GM18870 (cell line): Measurements from ENCODE around the gene POU6F2.
"Not testable (repeated sequence)": the region's sequence is repeated elsewhere in the genome, so short reads cannot be mapped to it uniquely, and the experiment has no call there.

Source experiments
- ATAC-seq: cut with Tn5 transposase; IDR thresholded peaks from one replicate; pipeline ENCODE4 v1.9.1; 2021; ENCODE audit warnings: moderate library complexity; ENCODE audit not compliant: unreplicated experiment

Gene POU6F2

GRCh38 chr7:38978491-38978890 lies 782 bp downstream of the POU6F2 start:
- ATAC-seq: no peak

GRCh38 chr7:38992203-38992602 lies 14.5 kb downstream of the POU6F2 start:
- no peak for ATAC-seq

GRCh38 chr7:39001595-39001994 lies 23.9 kb downstream of the POU6F2 start:
- no peak for ATAC-seq

- ATAC-seq: no peak
Observed at GRCh38 chr7:39002755-39003154, 25.0 kb downstream of the POU6F2 start.

- no peak for ATAC-seq
Observed at GRCh38 chr7:39005036-39005435, 27.3 kb downstream of the POU6F2 start.

GRCh38 chr7:39005461-39005860 lies 27.8 kb downstream of the POU6F2 start:
- ATAC-seq: no peak

- ATAC-seq: not testable (repeated sequence)
Observed at GRCh38 chr7:39013049-39013939, 35.6 kb downstream of the POU6F2 start.

- no peak for ATAC-seq
Observed at GRCh38 chr7:39016609-39017008, 38.9 kb downstream of the POU6F2 start.

- no peak for ATAC-seq
Observed at GRCh38 chr7:39017369-39017915, 39.7 kb downstream of the POU6F2 start.

- ATAC-seq: no peak
Observed at GRCh38 chr7:39022796-39023195, 45.1 kb downstream of the POU6F2 start.

- no peak for ATAC-seq
Observed at GRCh38 chr7:39027491-39027890, 49.8 kb downstream of the POU6F2 start.

- no peak for ATAC-seq
Observed at GRCh38 chr7:39033885-39034624, 56.3 kb downstream of the POU6F2 start.

GRCh38 chr7:39035156-39035555 lies 57.4 kb downstream of the POU6F2 start:
- ATAC-seq: no peak

- no peak for ATAC-seq
Observed at GRCh38 chr7:39035903-39036302, 58.2 kb downstream of the POU6F2 start.

- no peak for ATAC-seq
Observed at GRCh38 chr7:39042670-39043069, 65.0 kb downstream of the POU6F2 start.

- no peak for ATAC-seq
Observed at GRCh38 chr7:39043531-39043930, 65.8 kb downstream of the POU6F2 start.

GRCh38 chr7:39044489-39044888 lies 66.8 kb downstream of the POU6F2 start:
- ATAC-seq: no peak

- ATAC-seq: no peak
Observed at GRCh38 chr7:39045231-39045630, 67.5 kb downstream of the POU6F2 start.

- no peak for ATAC-seq
Observed at GRCh38 chr7:39051279-39051678, 73.6 kb downstream of the POU6F2 start.

GRCh38 chr7:39051707-39052106 lies 74.0 kb downstream of the POU6F2 start:
- ATAC-seq: no peak

- no peak for ATAC-seq
Observed at GRCh38 chr7:39054731-39055130, 77.0 kb downstream of the POU6F2 start.

GRCh38 chr7:39056153-39056552 lies 78.4 kb downstream of the POU6F2 start:
- ATAC-seq: no peak
